BJ (cell line): ENCODE measurements around the gene UBE2E1. TPM values are rescaled to one million over a fixed set of nuclear protein-coding genes. Genes with fewer than 3 reads are reported as not detected.

Source experiments
- CTCF ChIA-PET: fragments of 350-600 bp; formaldehyde crosslinking; extraction: SDS; loops from one replicate; lab custom pipeline; 2021; ENCODE audit warnings: antibody characterized with exemption, inconsistent platforms; lab: Yijun Ruan, JAX
- POLR2A ChIA-PET: fragments of 300-600 bp; sonication (Branson Sonifier 250); formaldehyde crosslinking; extraction: SDS; loops from one replicate; lab custom pipeline; 2021; ENCODE audit warnings: antibody characterized with exemption; lab: Charles Lee
- DNase-seq: peaks from one replicate; pipeline ENCODE4 v3.0.0-alpha.2; 2011; ENCODE audit warnings: low read depth
- H3K27me3 ChIP-seq: 2 replicates; pipeline ENCODE4 v1.6.0; 2011; ENCODE audit warnings: low read length; ENCODE audit not compliant: control insufficient read depth, insufficient read depth
- H3K36me3 ChIP-seq: 2 replicates; pipeline ENCODE4 v1.5.1; 2011; ENCODE audit warnings: low read length; ENCODE audit not compliant: control insufficient read depth, insufficient read depth
- H3K4me3 ChIP-seq: 2 replicates; pipeline ENCODE4 v1.5.1; 2011; ENCODE audit warnings: low read depth, mild to moderate bottlenecking, control low read depth, low read length
- CTCF ChIP-seq: IDR thresholded peaks from 2 replicates; pipeline ENCODE4 v1.5.1; 2011; ENCODE audit warnings: low read depth, mild to moderate bottlenecking, control low read depth, inconsistent platforms, low read length, moderate library complexity; ENCODE audit not compliant: insufficient read depth
- polyA plus RNA-seq: library from polyadenylated mRNA; depleted of rRNA; stranded (reverse); fragments of >200 nt; gene quantifications from 2 replicates; pipeline ENCODE4 v1.2.3, GENCODE V29; 2011

UBE2E1 gene
- polyA plus RNA-seq, 1 experiment, result 70.0 TPM

- no peak for DNase-seq
- CTCF ChIA-PET, result interaction anchor here (1.1 to 3.6 kb wide), 5 partner anchors 11 to 347 kb away, joined by 3 to 19 read pairs (median 8); no protein-coding TSS in a partner anchor
- no peaks in the 10 kb centered on the region for H3K27me3 ChIP-seq
- POLR2A ChIA-PET, result no interaction called here
- TF ChIP-seq CTCF, result no peak
- peaks cover 4% of the 10 kb centered on the region; the same call in 1 of the 2 replicates for H3K36me3 ChIP-seq
- H3K4me3 ChIP-seq, result no peak overlapping the region
Observed at GRCh38 chr3:23889950-23890349, 84.2 kb downstream of the UBE2E1 start.

GRCh38 chr3:23894254-23895061 lies 88.7 kb downstream of the UBE2E1 start:
- no peak for TF ChIP-seq CTCF
- Histone ChIP-seq H3K4me3 (no peak overlapping the region), H3K36me3 (peaks cover 6% of the 10 kb centered on the region; the same call in 1 of the 2 replicates), H3K27me3 (no peaks in the 10 kb centered on the region)
- CTCF ChIA-PET, result interaction anchor here (0.8 to 0.9 kb wide), 2 partner anchors 9 to 13 kb away, joined by 3 to 4 read pairs; no protein-coding TSS in a partner anchor
- POLR2A ChIA-PET, result no interaction called here
- DNase-seq, result no peak

- Histone ChIP-seq H3K27me3 (no peaks in the 10 kb centered on the region), H3K36me3 (peaks cover 5% of the 10 kb centered on the region; the same call in 1 of the 2 replicates), H3K4me3 (no peak overlapping the region)
- no peak for TF ChIP-seq CTCF
- DNase-seq, result no peak
- ChIA-PET CTCF (interaction anchor here (0.6 to 0.9 kb wide), 2 partner anchors 12 to 86 kb away, joined by 3 to 4 read pairs; no protein-coding TSS in a partner anchor), POLR2A (no interaction called here)
Observed at GRCh38 chr3:23895181-23895580, 89.4 kb downstream of the UBE2E1 start.

GRCh38 chr3:23900744-23901143 lies 95.0 kb downstream of the UBE2E1 start:
- DNase-seq, result no peak
- no peak for TF ChIP-seq CTCF
- POLR2A ChIA-PET, result no interaction called here
- no peaks in the 10 kb centered on the region for H3K27me3 ChIP-seq
- CTCF ChIA-PET, result interaction anchor here (0.7 to 1.4 kb wide), 3 partner anchors 11 to 16 kb away, joined by 3 to 4 read pairs (median 4); partner anchors contain the start of genes NKIRAS1 and RPL15
- H3K36me3 ChIP-seq, result peaks cover 2% of the 10 kb centered on the region; the same call in 1 of the 2 replicates
- H3K4me3 ChIP-seq, result no peak overlapping the region

GRCh38 chr3:23904545-23904944 lies 98.8 kb downstream of the UBE2E1 start:
- Histone ChIP-seq H3K27me3 (no peaks in the 10 kb centered on the region), H3K4me3 (no peak overlapping the region), H3K36me3 (peaks cover 2% of the 10 kb centered on the region)
- TF ChIP-seq CTCF, result no peak
- ChIA-PET CTCF (no interaction called here), POLR2A (no interaction called here)
- no peak for DNase-seq
